ENCODE data around the gene HOXD13. TPM values are rescaled to one million over a fixed set of nuclear protein-coding genes. Genes with fewer than 3 reads are reported as not detected.

Gene HOXD13
- total and polyA plus RNA-seq, 2 of the 8 experiments (the other 6 are each of a cell fraction or from before 2014, with no cell fraction given) = not detected

GRCh38 chr2:176136374-176137251 lies 44.1 kb downstream of the HOXD13 start:
- no peak overlapping the region for H2BK120ac ChIP-seq (replicated peaks; ENCODE audit: low read depth, low read length)
- H2BK15ac ChIP-seq (ENCODE audit: low read length) = no peak overlapping the region
- H2BK5ac ChIP-seq (ENCODE audit: low read depth, low read length) = no peak overlapping the region
- H3K9me3 ChIP-seq (ENCODE audit: insufficient read depth in 2 of 2, low read depth in 1 of 2, low read length in 1 of 2) = no peaks in the 10 kb centered on the region
- H3K36me3 ChIP-seq (ENCODE audit: control insufficient read depth in 2 of 4, insufficient read depth in 4 of 4, low read length in 3 of 4) = peaks cover 0 to 12% (median 0%) of the 10 kb centered on the region in 4 experiments; a peak in 1 of 8 replicates
- ChIA-PET CTCF (ENCODE audit: partially characterized antibody) (interaction anchor here (0.6 to 10.0 kb wide), 11 partner anchors 10 to 718 kb away, joined by 3 to 111 read pairs (median 4); no protein-coding TSS in a partner anchor), POLR2A (ENCODE audit: partially characterized antibody) (no interaction called here)
- peaks cover 0 to 9% (median 4%) of the 10 kb centered on the region in 4 experiments; a peak in 5 of 7 replicates for H3K4me1 ChIP-seq (replicated peaks in 1 of 4; ENCODE audit: control insufficient read depth in 3 of 4, insufficient read depth in 4 of 4, low read length in 3 of 4)
- H3K23me2 ChIP-seq (ENCODE audit: low read depth, low read length) = peaks cover 3% of the 10 kb centered on the region; the same call in 1 of the 2 replicates
- H4K5ac ChIP-seq (ENCODE audit: insufficient read length, low read depth, low read length) = no peak overlapping the region
- H4K20me1 ChIP-seq (replicated peaks in 1 of 2; ENCODE audit: control insufficient read depth in 1 of 2, insufficient read depth in 2 of 2, low read length in 2 of 2) = peaks cover 6 to 30% of the 10 kb centered on the region in 2 experiments
- DNase-seq (ENCODE audit: low read depth in 1 of 2, low spot score in 2 of 2) (peak in 1 of 2 experiments; percentile 68), FAIRE-seq (no peak)
- WGBS, 2 experiments (ENCODE audit: extremely low coverage in 1 of 2, insufficient coverage in 1 of 2, insufficient read length in 1 of 2, insufficient replicate concordance in 2 of 2, low coverage in 1 of 2, low lambda C conversion rate in 2 of 2, missing lambda C conversion rate in 1 of 2) = 3% methylated on average over 46 of the region's 71 CpGs; no CpG with 5 or more reads in 1 of the 2 experiments
- no peak overlapping the region for H2AK5ac ChIP-seq (ENCODE audit: low read depth, low read length)
- no peak overlapping the region for H2BK12ac ChIP-seq (ENCODE audit: low read depth, low read length)
- no peak overlapping the region for H3K14ac ChIP-seq (ENCODE audit: insufficient read length)
- H4K91ac ChIP-seq (replicated peaks; ENCODE audit: insufficient read length, low read length) = no peak overlapping the region
- H3K23ac ChIP-seq (ENCODE audit: insufficient read length) = no peak overlapping the region
- no peak overlapping the region; the same call in 1 of the 2 replicates for H4K8ac ChIP-seq (ENCODE audit: extremely low read depth, insufficient read depth, low read length)
- H3K4me2 ChIP-seq (ENCODE audit: insufficient read depth in 1 of 2, low read depth in 2 of 2, low read length in 2 of 2) = peak overlapping the region; percentile 67 to 68
- no peaks in the 10 kb centered on the region for H3K79me1 ChIP-seq (ENCODE audit: low read depth, low read length)
- H3K4ac ChIP-seq (replicated peaks; ENCODE audit: insufficient read length, low read depth, low read length) = no peak overlapping the region
- no peaks in the 10 kb centered on the region for H3K79me2 ChIP-seq (ENCODE audit: control insufficient read depth in 1 of 2, insufficient read depth in 2 of 2, low read length in 2 of 2)
- H3K18ac ChIP-seq (ENCODE audit: extremely low read depth, low read length) = no peak overlapping the region
- peak overlapping the region; percentile 20 to 59 (median 24); a peak in 7 of 8 replicates for H3K4me3 ChIP-seq (ENCODE audit: extremely low read depth in 1 of 4, insufficient read depth in 2 of 4, low read depth in 3 of 4, low read length in 4 of 4)
- no peak overlapping the region for H2BK20ac ChIP-seq (ENCODE audit: low read length)
- H3K27ac ChIP-seq (ENCODE audit: low read depth, low read length) = no peak overlapping the region
- no peak overlapping the region for H3K9ac ChIP-seq (replicated peaks in 1 of 4; ENCODE audit: extremely low read depth in 1 of 4, low read depth in 3 of 4, low read length in 3 of 4)
- H2AFZ ChIP-seq (ENCODE audit: low read length) = no peak overlapping the region
- H3K56ac ChIP-seq (replicated peaks; ENCODE audit: insufficient read length, low read depth, low read length) = no peak overlapping the region
- peaks cover 85 to 100% (median 96%) of the 10 kb centered on the region in 4 experiments for H3K27me3 ChIP-seq (replicated peaks in 1 of 4; ENCODE audit: control insufficient read depth in 3 of 4, extremely low read depth in 1 of 4, insufficient read depth in 3 of 4, low read length in 3 of 4)
- TF ChIP-seq EZH2 (IDR thresholded peaks at IDR 0.05; ENCODE audit: low read depth, low read length, severe bottlenecking) (peak; percentile 96), RNF2 (IDR thresholded peaks at IDR 0.05; ENCODE audit: borderline replicate concordance, low read depth, low read length, missing control alignments, poor library complexity, severe bottlenecking) (peak; percentile 85), KDM4A (IDR thresholded peaks at IDR 0.05; ENCODE audit: low read depth, low read length, severe bottlenecking) (peak; percentile 51), CBX8 (IDR thresholded peaks at IDR 0.05; ENCODE audit: borderline replicate concordance, low read depth, low read length) (peak; percentile 60; the same call in 1 of the 2 replicates), ASH2L (IDR thresholded peaks at IDR 0.05; ENCODE audit: low read length) (peak; percentile 53), SUZ12 (IDR thresholded peaks at IDR 0.05; ENCODE audit: low read length) (peak; percentile 97), YY1 (IDR thresholded peaks at IDR 0.05; ENCODE audit: low read depth, low read length) (peak; percentile 40; the same call in 1 of the 2 replicates), POLR2A (IDR thresholded peaks at IDR 0.05; ENCODE audit: control extremely low read depth in 1 of 2, low read depth in 2 of 2, low read length in 2 of 2) (no peak), USF2 (IDR thresholded peaks at IDR 0.05; ENCODE audit: low read length) (peak; percentile 45; the same call in 1 of the 2 replicates)

All from H1 (cell line).